Transverse colon (tissue), 4 donors: ENCODE measurements around the gene CACNA1C.

ENCODE experiments used
- CTCF ChIP-seq, 5 experiments: fragments of 200-600 bp in 3 of 5; fragments of 450-650 bp in 2 of 5; sonication (generic) in 3 of 5; IDR thresholded peaks; 1 replicate in 2 of 5; 2 replicates in 3 of 5; pipeline ENCODE4 v1.5.1; 2016 to 2017; ENCODE audit warnings: antibody characterized with exemption in 5 of 5, inconsistent platforms in 3 of 5, mild to moderate bottlenecking in 2 of 5, moderate library complexity in 1 of 5
- EP300 ChIP-seq: sonication (generic); formaldehyde crosslinking; IDR thresholded peaks from one replicate; pipeline ENCODE4 v1.6.1; 2017; ENCODE audit warnings: antibody characterized with exemption, low read depth
- POLR2A ChIP-seq: fragments of 450-650 bp; IDR thresholded peaks from one replicate; pipeline ENCODE4 v1.6.1; 2016; ENCODE audit warnings: antibody characterized with exemption, mild to moderate bottlenecking, moderate library complexity
- POLR2AphosphoS5 ChIP-seq, 3 donors: sonication (generic); formaldehyde crosslinking; IDR thresholded peaks; one replicate each; pipeline ENCODE4 v1.6.1; 2016; ENCODE audit warnings: antibody characterized with exemption in 3 of 3

- TF ChIP-seq POLR2AphosphoS5 (IDR thresholded peaks at IDR 0.05) (no peak), POLR2A (no peak), CTCF (IDR thresholded peaks at IDR 0.05) (no peak), EP300 (no peak)
Observed at GRCh38 chr12:2648406-2648805, 595.6 kb downstream of the CACNA1C start.
